Gastroesophageal sphincter (tissue), 3 donors: Measurements from ENCODE around the gene CD200R1L.

Source experiments
- EP300 ChIP-seq: sonication (generic); formaldehyde crosslinking; IDR thresholded peaks from one replicate; pipeline ENCODE4 v1.6.1; 2017; ENCODE audit warnings: antibody characterized with exemption, mild to moderate bottlenecking
- POLR2A ChIP-seq, 2 donors: fragments of 450-650 bp; IDR thresholded peaks; one replicate each; pipeline ENCODE4 v1.6.1; 2017; ENCODE audit warnings: antibody characterized with exemption in 2 of 2, mild to moderate bottlenecking in 2 of 2, moderate library complexity in 1 of 2
- POLR2AphosphoS5 ChIP-seq: sonication (generic); formaldehyde crosslinking; IDR thresholded peaks from one replicate; pipeline ENCODE4 v1.6.1; 2017; ENCODE audit warnings: antibody characterized with exemption
- TF ChIP-seq, protein P1 (sequence below), 4 experiments: fragments of 200-600 bp in 2 of 4; fragments of 450-650 bp in 2 of 4; sonication (generic) in 1 of 4; IDR thresholded peaks; one replicate each; pipeline ENCODE4 v1.5.1; 2017 to 2019; ENCODE audit warnings: antibody characterized with exemption in 4 of 4, mild to moderate bottlenecking in 2 of 4, moderate library complexity in 2 of 4

- TF ChIP-seq, protein P1, sequence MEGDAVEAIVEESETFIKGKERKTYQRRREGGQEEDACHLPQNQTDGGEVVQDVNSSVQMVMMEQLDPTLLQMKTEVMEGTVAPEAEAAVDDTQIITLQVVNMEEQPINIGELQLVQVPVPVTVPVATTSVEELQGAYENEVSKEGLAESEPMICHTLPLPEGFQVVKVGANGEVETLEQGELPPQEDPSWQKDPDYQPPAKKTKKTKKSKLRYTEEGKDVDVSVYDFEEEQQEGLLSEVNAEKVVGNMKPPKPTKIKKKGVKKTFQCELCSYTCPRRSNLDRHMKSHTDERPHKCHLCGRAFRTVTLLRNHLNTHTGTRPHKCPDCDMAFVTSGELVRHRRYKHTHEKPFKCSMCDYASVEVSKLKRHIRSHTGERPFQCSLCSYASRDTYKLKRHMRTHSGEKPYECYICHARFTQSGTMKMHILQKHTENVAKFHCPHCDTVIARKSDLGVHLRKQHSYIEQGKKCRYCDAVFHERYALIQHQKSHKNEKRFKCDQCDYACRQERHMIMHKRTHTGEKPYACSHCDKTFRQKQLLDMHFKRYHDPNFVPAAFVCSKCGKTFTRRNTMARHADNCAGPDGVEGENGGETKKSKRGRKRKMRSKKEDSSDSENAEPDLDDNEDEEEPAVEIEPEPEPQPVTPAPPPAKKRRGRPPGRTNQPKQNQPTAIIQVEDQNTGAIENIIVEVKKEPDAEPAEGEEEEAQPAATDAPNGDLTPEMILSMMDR (IDR thresholded peaks at IDR 0.05) = no peak
- no peak for TF ChIP-seq POLR2A (IDR thresholded peaks at IDR 0.05)
- TF ChIP-seq POLR2AphosphoS5 = no peak
- no peak for TF ChIP-seq EP300
Measured at GRCh38 chr3:112865757-112866156, 19.1 kb upstream of the CD200R1L start.
